GM23248 (cell line): ENCODE data around the gene MN1.

ENCODE experiments used
- EZH2 ChIP-seq: fragments of 200-600 bp; sonication (generic); IDR thresholded peaks from 2 replicates; pipeline ENCODE4 v1.6.1; 2018; ENCODE audit warnings: antibody characterized with exemption, mild to moderate bottlenecking; ENCODE audit not compliant: insufficient read depth, poor library complexity, severe bottlenecking
- EZH2phosphoT487 ChIP-seq: fragments of 200-600 bp; sonication (generic); IDR thresholded peaks from 2 replicates; pipeline ENCODE4 v1.6.1; 2018; ENCODE audit warnings: antibody characterized with exemption, moderate library complexity, mild to moderate bottlenecking, low read depth; ENCODE audit not compliant: insufficient read depth

DNA sequence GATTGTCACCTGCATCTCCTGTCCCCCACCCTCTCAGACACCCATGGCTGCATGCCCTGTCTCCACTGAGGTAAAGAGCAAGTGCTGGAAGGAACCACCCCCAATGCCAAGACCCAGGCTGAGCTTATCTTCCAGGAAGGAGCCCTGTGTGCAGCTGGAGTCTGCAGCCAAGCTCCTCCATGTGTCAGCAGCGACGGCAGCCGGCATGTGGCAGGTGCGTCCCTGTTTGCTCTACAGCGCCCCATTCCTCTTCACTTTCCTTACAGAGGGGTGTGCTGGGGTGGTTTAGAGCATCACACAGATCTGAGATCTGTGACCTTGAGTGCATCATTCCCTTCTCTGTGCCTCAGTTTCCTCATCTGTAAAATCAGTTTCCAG is 7.7 kb upstream of the MN1 start:
- no peak for TF ChIP-seq EZH2
- TF ChIP-seq EZH2phosphoT487 = no peak
